D721Med (cell line): ENCODE results near the gene OPCML.

Source experiments
- DNase-seq: peaks from one replicate; pipeline ENCODE4 v3.0.0; 2011; ENCODE audit warnings: low spot score; ENCODE audit not compliant: insufficient read length
- FAIRE-seq: peaks from 2 replicates; lab custom pipeline; 2011; peaks lifted over from hg19 to GRCh38; lab: Jason Lieb, UNC
- CTCF ChIP-seq: IDR thresholded peaks from 2 replicates; pipeline ENCODE4 v1.5.1; 2012; ENCODE audit warnings: mild to moderate bottlenecking, control low read depth; ENCODE audit not compliant: insufficient read depth; ENCODE audit errors: missing control alignments

Gene OPCML

GRCh38 chr11:132988411-132988810 is 543.9 kb downstream of the OPCML start:
- FAIRE-seq = no peak
- no peak for TF ChIP-seq CTCF

GRCh38 chr11:132987936-132988335 is 544.4 kb downstream of the OPCML start:
- no peak for TF ChIP-seq CTCF
- FAIRE-seq (no peak), DNase-seq (no peak)

More at GRCh38 chr11:132988411-132988810, 543.9 kb downstream of the OPCML start:
- no peak for DNase-seq

GRCh38 chr11:132983641-132983978 is 548.7 kb downstream of the OPCML start:
- no peak for FAIRE-seq
- no peak for TF ChIP-seq CTCF
- no peak for DNase-seq

GRCh38 chr11:132982772-132983640 is 549.3 kb downstream of the OPCML start:
- FAIRE-seq (no peak), DNase-seq (no peak)
- no peak for TF ChIP-seq CTCF

GRCh38 chr11:132981131-132981956 is 551.0 kb downstream of the OPCML start:
- no peak for DNase-seq
- no peak for FAIRE-seq
- no peak for TF ChIP-seq CTCF

GRCh38 chr11:132980670-132981069 is 551.6 kb downstream of the OPCML start:
- no peak for FAIRE-seq
- no peak for DNase-seq
- TF ChIP-seq CTCF = no peak
